A549 (cell line): ENCODE measurements around the gene LRRC28. TPM values are rescaled to one million over a fixed set of nuclear protein-coding genes. Genes with fewer than 3 reads are reported as not detected.

Experiments
- ATAC-seq, 2 experiments: fragments of 200-7000 bp in 1 of 2; fragments of >200 bp in 1 of 2; cut with Nextera tagmentation in 1 of 2; cut with Tn5 transposase in 1 of 2; 3 replicates each; pipeline versions ENCODE4 v1.8.0 to v1.9.1; 2018 to 2020; ENCODE audit warnings: mild to moderate bottlenecking in 1 of 2, moderate library complexity in 1 of 2
- CTCF ChIA-PET: fragments of 300-600 bp; sonication (Branson Sonifier 250); formaldehyde crosslinking; extraction: SDS; loops from one replicate; lab custom pipeline; 2021; ENCODE audit warnings: antibody characterized with exemption, inconsistent platforms; lab: Yijun Ruan, JAX
- POLR2A ChIA-PET: fragments of 350-600 bp; formaldehyde crosslinking; extraction: SDS; loops from one replicate; lab custom pipeline; 2021; ENCODE audit warnings: antibody characterized with exemption, inconsistent platforms; lab: Yijun Ruan, JAX
- DNase-seq, 2 experiments: peaks; one replicate each; pipeline versions ENCODE4 v3.0.0 to v3.0.0-alpha.2; 2011 to 2016; ENCODE audit warnings: low read depth in 1 of 2, low spot score in 1 of 2
- FAIRE-seq: peaks from 2 replicates; lab custom pipeline; 2011; peaks lifted over from hg19 to GRCh38; lab: Jason Lieb, UNC
- H3K27ac ChIP-seq, 2 experiments: fragments of >200 bp; sonication (Bioruptor Twin); formaldehyde crosslinking; 3 replicates each; pipeline ENCODE4 v1.5.1; 2016 to 2017
- H3K4me1 ChIP-seq: fragments of >200 bp; sonication (Bioruptor Twin); formaldehyde crosslinking; 3 replicates; pipeline ENCODE4 v1.6.1; 2016
- H3K4me2 ChIP-seq: fragments of >200 bp; sonication (Bioruptor Twin); formaldehyde crosslinking; 3 replicates; pipeline ENCODE4 v1.6.1; 2016
- H3K4me3 ChIP-seq: fragments of >200 bp; sonication (Bioruptor Twin); formaldehyde crosslinking; 3 replicates; pipeline ENCODE4 v1.5.1; 2016
- H3K9me3 ChIP-seq: fragments of >200 bp; sonication (Bioruptor Twin); formaldehyde crosslinking; 3 replicates; pipeline ENCODE4 v1.6.1; 2016
- BHLHE40 ChIP-seq: IDR thresholded peaks from 2 replicates; pipeline ENCODE4 v1.6.1; 2012; ENCODE audit warnings: low read depth, low read length, inconsistent platforms
- CHD2 ChIP-seq: fragments of 150-350 bp; IDR thresholded peaks from 2 replicates; pipeline ENCODE4 v1.6.1; 2014; ENCODE audit warnings: low read length; ENCODE audit not compliant: partially characterized antibody
- FOSL2 ChIP-seq, 2 experiments: fragments of 450-650 bp in 1 of 2; fragments of >200 bp in 1 of 2; sonication (Bioruptor Twin) in 1 of 2; formaldehyde crosslinking; IDR thresholded peaks; 2 replicates each; pipeline versions ENCODE4 v1.5.0 to v1.6.1; 2016 to 2020; ENCODE audit warnings: mild to moderate bottlenecking in 1 of 2, moderate library complexity in 1 of 2
- GATA3 ChIP-seq: IDR thresholded peaks from 2 replicates; pipeline ENCODE4 v1.6.1; 2012; ENCODE audit warnings: borderline replicate concordance
- HOXA7 ChIP-seq: fragments of 250-450 bp; sonication (Bioruptor Pico); IDR thresholded peaks from 2 replicates; pipeline ENCODE4 v1.5.0; 2020; ENCODE audit warnings: mild to moderate bottlenecking, moderate library complexity
- KDM5A ChIP-seq: fragments of 200-600 bp; sonication (generic); IDR thresholded peaks from 2 replicates; pipeline ENCODE4 v1.6.1; 2016; ENCODE audit warnings: antibody characterized with exemption, mild to moderate bottlenecking
- MAX ChIP-seq: IDR thresholded peaks from 2 replicates; pipeline ENCODE4 v1.6.1; 2012
- NFE2L2 ChIP-seq: fragments of 150-350 bp; conservative IDR thresholded peaks from 2 replicates; pipeline ENCODE4 v1.6.1; 2014; ENCODE audit warnings: low read length
- NR3C1 ChIP-seq: fragments of >200 bp; sonication (Bioruptor Twin); formaldehyde crosslinking; IDR thresholded peaks from 3 replicates; pipeline ENCODE4 v1.6.1; 2017
- PHF8 ChIP-seq: fragments of 200-600 bp; sonication (generic); IDR thresholded peaks from 2 replicates; pipeline ENCODE4 v1.6.1; 2016; ENCODE audit warnings: low read depth, mild to moderate bottlenecking, antibody characterized with exemption, moderate library complexity, borderline replicate concordance
- POLR2A ChIP-seq: IDR thresholded peaks from 2 replicates; pipeline ENCODE4 v1.6.1; 2012; ENCODE audit warnings: mild to moderate bottlenecking, low read length
- POLR2AphosphoS2 ChIP-seq: conservative IDR thresholded peaks from 2 replicates; pipeline ENCODE4 v1.6.1; 2012; ENCODE audit warnings: low read length, improper control_type of control experiment, inconsistent platforms
- RAD21 ChIP-seq, 2 experiments: fragments of >200 bp in 1 of 2; sonication (Bioruptor Twin) in 1 of 2; formaldehyde crosslinking in 1 of 2; IDR thresholded peaks in 1 of 2; conservative IDR thresholded peaks in 1 of 2; 2 replicates in 1 of 2; 3 replicates in 1 of 2; pipeline ENCODE4 v1.6.1; 2012 to 2018; ENCODE audit warnings: inconsistent platforms in 1 of 2
- RARB ChIP-seq: fragments of 250-450 bp; sonication (Bioruptor Pico); IDR thresholded peaks from 2 replicates; pipeline ENCODE4 v1.8.0; 2021; ENCODE audit warnings: mild to moderate bottlenecking, moderate library complexity
- REST ChIP-seq: fragments of 200-600 bp; sonication (generic); IDR thresholded peaks from 2 replicates; pipeline ENCODE4 v1.6.1; 2016; ENCODE audit warnings: antibody characterized with exemption, mild to moderate bottlenecking, moderate library complexity
- RFX5 ChIP-seq: fragments of 450-650 bp; IDR thresholded peaks from 2 replicates; pipeline ENCODE4 v1.7.1; 2014; ENCODE audit warnings: antibody characterized with exemption, mild to moderate bottlenecking, moderate library complexity
- SMC3 ChIP-seq: fragments of >200 bp; sonication (Bioruptor Twin); formaldehyde crosslinking; IDR thresholded peaks from 3 replicates; pipeline ENCODE4 v1.6.1; 2018; ENCODE audit warnings: inconsistent platforms
- TFCP2L1 ChIP-seq: fragments of 250-450 bp; sonication (Bioruptor Pico); IDR thresholded peaks from 2 replicates; pipeline ENCODE4 v1.5.0; 2021; ENCODE audit warnings: mild to moderate bottlenecking
- TP53 ChIP-seq: fragments of 250-450 bp; sonication (Bioruptor Pico); IDR thresholded peaks from 2 replicates; pipeline ENCODE4 v1.5.0; 2021; ENCODE audit warnings: mild to moderate bottlenecking, moderate library complexity
- WGBS: methylation state at CpG from one replicate; pipeline ENCODE4 v1.1.6; 2017; ENCODE audit errors: missing lambda C conversion rate; 5-methylcytosine and 5-hydroxymethylcytosine counted together
- polyA plus RNA-seq, 4 experiments: library from polyadenylated mRNA; depleted of rRNA in 3 of 4; stranded (reverse); fragments of >200 nt; fragmentation: RNase III in 1 of 4; extraction: RNeasy Plus Mini Kit Qiagen cat#74134 plus additional on column Dnase treatment in 1 of 4; gene quantifications; 2 replicates in 3 of 4; 3 replicates in 1 of 4; pipeline ENCODE4 v1.2.3, GENCODE V29; 2011 to 2017
- TF ChIP-seq, protein P1 (sequence below): fragments of >200 bp; sonication (Bioruptor Twin); formaldehyde crosslinking; IDR thresholded peaks from 3 replicates; pipeline ENCODE4 v1.5.1; 2016
- TF ChIP-seq, protein P2 (sequence below): fragments of 250-450 bp; sonication (Bioruptor Pico); IDR thresholded peaks from 2 replicates; pipeline ENCODE4 v1.5.0; 2021; ENCODE audit warnings: mild to moderate bottlenecking, moderate library complexity, borderline replicate concordance

The LRRC28 gene
- polyA plus RNA-seq, 2 of the 4 experiments (the other 2 are of a cell fraction), result 19.6 to 62.4 TPM

DNA sequence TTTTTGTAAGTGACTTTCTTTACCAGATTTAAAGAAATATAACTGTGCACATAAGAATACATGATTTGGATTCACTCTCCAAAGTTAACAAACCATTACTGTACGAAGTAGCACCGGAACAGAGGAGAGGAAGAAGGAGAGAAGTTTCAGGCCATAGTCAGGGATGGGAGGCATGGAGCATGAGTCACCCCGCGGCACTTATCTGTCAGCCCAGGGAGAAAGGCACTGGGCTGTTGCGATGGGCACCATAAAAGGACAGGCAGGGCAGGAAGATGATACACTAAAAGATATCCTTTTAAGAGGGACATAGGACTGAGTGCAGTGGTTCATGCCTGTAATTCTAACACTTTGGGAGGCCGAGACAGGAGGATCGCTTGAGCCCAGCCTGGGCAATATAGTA, 38.9 kb upstream of the LRRC28 start:
- TF ChIP-seq MAX, result no peak
- no peak for TF ChIP-seq RARB (CRISPR knock-in tag)
- TF ChIP-seq NR3C1, result no peak
- no peak for TF ChIP-seq HOXA7 (CRISPR knock-in tag)
- TF ChIP-seq FOSL2 (IDR thresholded peaks at IDR 0.05), result no peak
- peak; percentile 44; the same call in 1 of the 2 replicates for TF ChIP-seq FOSL2 (CRISPR knock-in tag; IDR thresholded peaks at IDR 0.05)
- FAIRE-seq (no peak), DNase-seq (peak; percentile 13 to 14), ATAC-seq (peak; percentile 66 to 73; a peak in 4 of 6 replicates)
- ChIA-PET CTCF (interaction anchor here (0.6 to 18.4 kb wide), 30 partner anchors 11 to 783 kb away, joined by 3 to 372 read pairs (median 6); partner anchors contain the start of gene SYNM), POLR2A (no interaction called here)
- no peak overlapping the region for H3K4me2 ChIP-seq
- no peak overlapping the region for H3K4me3 ChIP-seq
- 80% methylated on average over 7 of the region's 7 CpGs for WGBS
- peaks cover 16% of the 10 kb centered on the region for H3K4me1 ChIP-seq
- no peaks in the 10 kb centered on the region for H3K9me3 ChIP-seq
- 0 out of 6 replicates have a peak overlapping the region, but pooled peaks of 1 of the 2 experiments have one; percentile 12 for H3K27ac ChIP-seq

DNA sequence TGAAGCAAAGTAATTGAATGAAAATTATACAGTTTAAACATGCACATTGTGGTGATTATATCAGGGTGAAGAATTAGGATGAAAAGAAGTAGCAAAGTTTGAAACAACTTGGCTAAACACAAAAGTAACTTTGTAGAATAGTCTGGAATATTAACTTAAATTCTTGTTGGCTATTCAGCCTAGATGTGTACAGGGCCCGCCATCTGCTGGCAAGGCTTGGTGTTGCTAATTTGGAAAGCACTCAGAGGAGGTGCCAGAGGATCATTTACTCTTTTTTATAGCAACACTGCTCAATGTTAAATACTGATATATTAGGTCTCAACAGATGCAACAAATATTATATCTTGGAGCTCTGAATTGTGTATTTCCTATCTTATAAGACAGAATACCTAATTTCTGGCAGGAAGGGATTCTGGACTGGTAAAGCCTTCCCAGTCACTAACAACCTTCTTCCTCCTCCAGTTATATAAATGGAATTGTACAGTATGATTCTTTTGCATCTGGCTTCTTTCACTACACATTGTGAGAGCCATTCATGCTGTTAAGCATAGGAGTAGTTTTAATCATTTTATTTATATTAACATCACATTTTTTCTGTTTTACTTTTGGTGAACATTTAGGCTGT, 38.0 kb upstream of the LRRC28 start:
- Histone ChIP-seq H3K4me3 (no peak overlapping the region), H3K9me3 (no peaks in the 10 kb centered on the region)
- ATAC-seq, result peak; percentile 92 to 96; a peak in 5 of 6 replicates
- 2% methylated on average over 1 of the region's 1 CpG for WGBS
- TF ChIP-seq BHLHE40, result no peak
- TF ChIP-seq SMC3, result peak; percentile 98
- TF ChIP-seq, protein P1, sequence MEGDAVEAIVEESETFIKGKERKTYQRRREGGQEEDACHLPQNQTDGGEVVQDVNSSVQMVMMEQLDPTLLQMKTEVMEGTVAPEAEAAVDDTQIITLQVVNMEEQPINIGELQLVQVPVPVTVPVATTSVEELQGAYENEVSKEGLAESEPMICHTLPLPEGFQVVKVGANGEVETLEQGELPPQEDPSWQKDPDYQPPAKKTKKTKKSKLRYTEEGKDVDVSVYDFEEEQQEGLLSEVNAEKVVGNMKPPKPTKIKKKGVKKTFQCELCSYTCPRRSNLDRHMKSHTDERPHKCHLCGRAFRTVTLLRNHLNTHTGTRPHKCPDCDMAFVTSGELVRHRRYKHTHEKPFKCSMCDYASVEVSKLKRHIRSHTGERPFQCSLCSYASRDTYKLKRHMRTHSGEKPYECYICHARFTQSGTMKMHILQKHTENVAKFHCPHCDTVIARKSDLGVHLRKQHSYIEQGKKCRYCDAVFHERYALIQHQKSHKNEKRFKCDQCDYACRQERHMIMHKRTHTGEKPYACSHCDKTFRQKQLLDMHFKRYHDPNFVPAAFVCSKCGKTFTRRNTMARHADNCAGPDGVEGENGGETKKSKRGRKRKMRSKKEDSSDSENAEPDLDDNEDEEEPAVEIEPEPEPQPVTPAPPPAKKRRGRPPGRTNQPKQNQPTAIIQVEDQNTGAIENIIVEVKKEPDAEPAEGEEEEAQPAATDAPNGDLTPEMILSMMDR, result peak; percentile 99
- no peak for TF ChIP-seq CHD2
- TF ChIP-seq TFCP2L1 (CRISPR knock-in tag), result no peak
- TF ChIP-seq RAD21 (conservative IDR thresholded peaks at IDR 0.05 in 1 of 2, IDR thresholded peaks at IDR 0.05 in 1 of 2), result peak; percentile 98
- TF ChIP-seq, all 56 proteins: peak for 3
- FAIRE-seq, result peak; percentile 99
- H3K4me1 ChIP-seq, result peaks cover 16% of the 10 kb centered on the region
- no peak overlapping the region for H3K4me2 ChIP-seq
- no peak overlapping the region for H3K27ac ChIP-seq
- ChIA-PET CTCF (interaction anchor here (0.6 to 18.4 kb wide), 56 partner anchors 12 to 1152 kb away, joined by 3 to 372 read pairs (median 4); partner anchors contain the start of gene SYNM), POLR2A (interaction anchor here (0.6 kb wide), 1 partner anchor 128 kb away, joined by 3 read pairs; no protein-coding TSS in a partner anchor)
- peak; percentile 72 to 75 for DNase-seq

DNA sequence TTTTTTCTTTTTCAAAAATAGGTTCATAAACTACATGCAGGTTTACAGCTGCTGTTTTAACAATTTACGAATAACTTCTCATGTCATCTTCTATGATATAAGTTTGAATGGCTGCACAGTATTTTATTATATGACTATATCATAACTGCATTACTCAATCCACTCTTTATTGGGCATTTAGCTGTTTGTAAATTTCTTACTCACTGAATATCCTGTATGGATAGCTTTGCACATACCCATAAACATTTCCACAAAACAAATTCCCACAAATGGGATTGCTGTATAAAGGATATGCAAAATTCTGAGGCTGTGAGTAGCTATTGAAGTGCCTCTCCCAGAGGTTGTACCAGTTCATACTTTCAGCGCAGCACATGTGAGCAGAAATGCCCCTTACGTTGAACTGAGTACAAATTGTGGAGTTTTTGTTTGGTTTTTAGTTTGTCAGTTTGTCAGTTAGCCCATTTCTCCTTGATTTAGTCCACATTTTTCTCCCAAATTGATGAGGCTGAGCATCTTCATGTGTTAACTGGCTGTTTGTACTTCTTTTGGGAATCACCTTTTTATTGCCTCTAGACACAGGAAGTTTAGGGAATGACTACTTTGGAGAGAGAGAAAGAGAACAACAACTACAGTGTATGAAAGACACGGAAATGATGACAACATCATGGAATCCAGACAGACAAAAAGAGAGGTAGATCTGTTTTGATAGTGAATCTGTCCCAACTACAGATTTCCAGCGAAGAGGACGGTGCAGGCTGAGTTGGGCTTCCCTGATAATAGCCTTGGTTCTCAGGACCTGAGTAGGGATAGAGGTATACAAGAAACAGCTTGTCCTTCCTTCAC, 26.7 kb upstream of the LRRC28 start:
- H3K4me3 ChIP-seq, result no peak overlapping the region
- ChIA-PET POLR2A (no interaction called here), CTCF (interaction anchor here (0.7 to 18.4 kb wide), 10 partner anchors 9 to 480 kb away, joined by 3 to 372 read pairs (median 4); partner anchors contain the start of gene SYNM)
- no peak overlapping the region for H3K4me2 ChIP-seq
- TF ChIP-seq SMC3, result no peak
- TF ChIP-seq GATA3, result no peak
- no peak for TF ChIP-seq RAD21 (conservative IDR thresholded peaks at IDR 0.05 in 1 of 2, IDR thresholded peaks at IDR 0.05 in 1 of 2)
- TF ChIP-seq, protein P2, sequence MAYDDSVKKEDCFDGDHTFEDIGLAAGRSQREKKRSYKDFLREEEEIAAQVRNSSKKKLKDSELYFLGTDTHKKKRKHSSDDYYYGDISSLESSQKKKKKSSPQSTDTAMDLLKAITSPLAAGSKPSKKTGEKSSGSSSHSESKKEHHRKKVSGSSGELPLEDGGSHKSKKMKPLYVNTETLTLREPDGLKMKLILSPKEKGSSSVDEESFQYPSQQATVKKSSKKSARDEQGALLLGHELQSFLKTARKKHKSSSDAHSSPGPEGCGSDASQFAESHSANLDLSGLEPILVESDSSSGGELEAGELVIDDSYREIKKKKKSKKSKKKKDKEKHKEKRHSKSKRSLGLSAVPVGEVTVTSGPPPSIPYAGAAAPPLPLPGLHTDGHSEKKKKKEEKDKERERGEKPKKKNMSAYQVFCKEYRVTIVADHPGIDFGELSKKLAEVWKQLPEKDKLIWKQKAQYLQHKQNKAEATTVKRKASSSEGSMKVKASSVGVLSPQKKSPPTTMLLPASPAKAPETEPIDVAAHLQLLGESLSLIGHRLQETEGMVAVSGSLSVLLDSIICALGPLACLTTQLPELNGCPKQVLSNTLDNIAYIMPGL (CRISPR knock-in tag), result no peak
- TF ChIP-seq RFX5, result no peak
- TF ChIP-seq TP53, result no peak
- no peak for TF ChIP-seq REST
- TF ChIP-seq KDM5A, result no peak
- no peak for TF ChIP-seq PHF8
- TF ChIP-seq NFE2L2, result no peak
- TF ChIP-seq POLR2A, result no peak
- no peak for TF ChIP-seq POLR2AphosphoS2
- no peak for DNase-seq
- peak; percentile 13 for FAIRE-seq
- 89% methylated on average over 6 of the region's 6 CpGs for WGBS
- no peak for ATAC-seq
- no peaks in the 10 kb centered on the region for H3K4me1 ChIP-seq
- H3K9me3 ChIP-seq, result no peaks in the 10 kb centered on the region
- no peak overlapping the region for H3K27ac ChIP-seq
